Transverse colon (tissue), 3 donors: ENCODE results near the gene FHOD1.

Source experiments
- CTCF ChIP-seq, 5 experiments: fragments of 200-600 bp in 3 of 5; fragments of 450-650 bp in 2 of 5; sonication (generic) in 3 of 5; IDR thresholded peaks; 1 replicate in 2 of 5; 2 replicates in 3 of 5; pipeline ENCODE4 v1.5.1; 2016 to 2017; ENCODE audit warnings: antibody characterized with exemption in 5 of 5, inconsistent platforms in 3 of 5, mild to moderate bottlenecking in 2 of 5, moderate library complexity in 1 of 5
- EP300 ChIP-seq: sonication (generic); formaldehyde crosslinking; IDR thresholded peaks from one replicate; pipeline ENCODE4 v1.6.1; 2017; ENCODE audit warnings: antibody characterized with exemption, low read depth
- POLR2A ChIP-seq: fragments of 450-650 bp; IDR thresholded peaks from one replicate; pipeline ENCODE4 v1.6.1; 2016; ENCODE audit warnings: antibody characterized with exemption, mild to moderate bottlenecking, moderate library complexity

GRCh38 chr16:67201411-67202345, 45.6 kb downstream of the FHOD1 start:
- TF ChIP-seq CTCF (IDR thresholded peaks at IDR 0.05) (no peak), POLR2A (no peak), EP300 (no peak)
